Gastroesophageal sphincter (tissue), 3 donors: ENCODE measurements around the gene ERC1.

Source experiments
- POLR2A ChIP-seq, 2 donors: fragments of 450-650 bp; IDR thresholded peaks; one replicate each; pipeline ENCODE4 v1.6.1; 2017; ENCODE audit warnings: antibody characterized with exemption in 2 of 2, mild to moderate bottlenecking in 2 of 2, moderate library complexity in 1 of 2
- TF ChIP-seq, protein P1 (sequence below), 4 experiments: fragments of 200-600 bp in 2 of 4; fragments of 450-650 bp in 2 of 4; sonication (generic) in 1 of 4; IDR thresholded peaks; one replicate each; pipeline ENCODE4 v1.5.1; 2017 to 2019; ENCODE audit warnings: antibody characterized with exemption in 4 of 4, mild to moderate bottlenecking in 2 of 4, moderate library complexity in 2 of 4

DNA sequence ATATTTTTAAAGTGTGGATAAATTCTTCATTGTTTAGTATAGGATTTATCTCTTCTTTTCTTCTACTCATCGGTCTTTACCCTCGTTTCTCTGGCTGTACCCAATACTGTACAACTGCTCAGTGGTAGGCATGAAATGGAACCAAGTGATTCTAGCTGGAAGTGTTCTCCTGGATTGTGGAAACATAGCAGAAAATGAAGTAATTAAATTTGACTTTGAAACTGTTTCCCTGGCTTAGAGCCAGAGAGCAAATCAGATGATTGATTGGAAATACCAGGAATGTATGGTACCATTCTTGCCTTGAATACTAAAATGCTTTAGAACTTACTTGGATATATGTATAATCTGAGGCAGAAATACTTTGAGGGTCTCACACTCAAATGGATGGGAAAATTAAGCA is 292.3 kb downstream of the ERC1 start:
- TF ChIP-seq, protein P1, sequence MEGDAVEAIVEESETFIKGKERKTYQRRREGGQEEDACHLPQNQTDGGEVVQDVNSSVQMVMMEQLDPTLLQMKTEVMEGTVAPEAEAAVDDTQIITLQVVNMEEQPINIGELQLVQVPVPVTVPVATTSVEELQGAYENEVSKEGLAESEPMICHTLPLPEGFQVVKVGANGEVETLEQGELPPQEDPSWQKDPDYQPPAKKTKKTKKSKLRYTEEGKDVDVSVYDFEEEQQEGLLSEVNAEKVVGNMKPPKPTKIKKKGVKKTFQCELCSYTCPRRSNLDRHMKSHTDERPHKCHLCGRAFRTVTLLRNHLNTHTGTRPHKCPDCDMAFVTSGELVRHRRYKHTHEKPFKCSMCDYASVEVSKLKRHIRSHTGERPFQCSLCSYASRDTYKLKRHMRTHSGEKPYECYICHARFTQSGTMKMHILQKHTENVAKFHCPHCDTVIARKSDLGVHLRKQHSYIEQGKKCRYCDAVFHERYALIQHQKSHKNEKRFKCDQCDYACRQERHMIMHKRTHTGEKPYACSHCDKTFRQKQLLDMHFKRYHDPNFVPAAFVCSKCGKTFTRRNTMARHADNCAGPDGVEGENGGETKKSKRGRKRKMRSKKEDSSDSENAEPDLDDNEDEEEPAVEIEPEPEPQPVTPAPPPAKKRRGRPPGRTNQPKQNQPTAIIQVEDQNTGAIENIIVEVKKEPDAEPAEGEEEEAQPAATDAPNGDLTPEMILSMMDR (IDR thresholded peaks at IDR 0.05) = no peak
- TF ChIP-seq POLR2A (IDR thresholded peaks at IDR 0.05) = no peak
